ENCODE data around the gene SIAH2.

Gene SIAH2

DNA sequence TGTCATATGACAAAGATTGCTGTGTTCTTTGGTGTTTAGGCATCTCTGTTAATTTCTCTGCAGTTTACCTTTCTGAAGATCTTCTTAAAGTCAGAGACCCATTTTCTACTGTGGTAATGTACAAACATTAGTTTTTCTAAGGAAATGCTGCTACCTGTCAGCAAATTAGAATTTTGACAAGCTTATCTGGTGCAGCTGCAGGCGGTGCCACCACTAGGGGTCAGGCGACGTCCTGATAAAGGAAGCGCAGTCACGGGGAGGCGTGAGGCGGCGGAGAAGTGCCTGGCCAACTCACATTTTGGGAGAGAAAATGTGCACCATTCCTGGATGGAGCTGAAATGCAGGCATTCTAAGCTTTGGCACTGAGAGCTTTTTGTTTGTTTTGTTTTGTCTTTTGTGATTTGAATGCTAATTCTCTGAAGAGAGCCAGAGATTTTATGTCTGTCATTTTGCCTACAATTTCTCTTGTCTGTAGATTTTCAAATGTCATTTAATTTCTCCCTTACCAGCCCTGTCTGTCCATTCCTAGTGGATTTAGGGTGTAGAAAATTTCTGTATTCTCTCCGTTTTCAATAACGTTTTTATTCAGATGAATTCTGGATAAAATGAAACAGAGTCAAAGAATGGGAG lies 24.9 kb upstream of the SIAH2 start:
- DNase-seq (ENCODE audit: low read depth, low spot score) = peak; percentile 85
- no peaks in the 10 kb centered on the region for H3K27me3 ChIP-seq (ENCODE audit: insufficient read depth, insufficient read length)
- H3K9me3 ChIP-seq (ENCODE audit: insufficient read depth, low read length) = no peaks in the 10 kb centered on the region
- no peaks in the 10 kb centered on the region for H3K36me3 ChIP-seq (ENCODE audit: insufficient read depth, insufficient read length, low read length)
- H3K9ac ChIP-seq (ENCODE audit: insufficient read length, low read depth) = no peak overlapping the region
- TF ChIP-seq ZNF274 (IDR thresholded peaks at IDR 0.05; ENCODE audit: low read depth, low read length) (no peak), SUZ12 (IDR thresholded peaks at IDR 0.05; ENCODE audit: extremely low read depth, insufficient read depth, insufficient read length) (no peak), YY1 (IDR thresholded peaks at IDR 0.05; ENCODE audit: insufficient read depth, insufficient read length) (no peak)
- no peak overlapping the region for H3K4me3 ChIP-seq (ENCODE audit: insufficient read length, low read depth)
- no peaks in the 10 kb centered on the region for H3K4me1 ChIP-seq (ENCODE audit: insufficient read depth, insufficient read length)

DNA sequence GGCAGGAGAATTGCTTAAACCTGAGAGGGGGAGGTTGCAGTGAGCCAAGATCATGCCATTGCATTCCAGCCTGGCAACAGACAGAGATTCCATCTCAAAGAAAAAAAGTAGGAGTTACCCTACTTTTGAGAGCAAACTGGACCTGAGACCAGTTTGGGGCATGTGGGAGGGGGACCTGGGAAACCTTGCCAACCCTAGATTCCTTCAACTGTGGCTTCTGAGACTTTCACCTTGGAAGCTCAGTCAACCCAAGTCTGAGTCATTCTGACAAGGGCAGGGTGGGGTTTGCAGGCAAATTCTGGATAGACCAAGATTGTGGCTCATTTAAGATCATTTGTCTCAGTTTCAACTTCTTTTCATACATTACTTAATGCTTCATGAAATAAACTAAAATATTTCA lies 23.8 kb upstream of the SIAH2 start:
- no peaks in the 10 kb centered on the region for H3K36me3 ChIP-seq (ENCODE audit: insufficient read depth, insufficient read length, low read length)
- no peaks in the 10 kb centered on the region for H3K27me3 ChIP-seq (ENCODE audit: insufficient read depth, insufficient read length)
- H3K9ac ChIP-seq (ENCODE audit: insufficient read length, low read depth) = no peak overlapping the region
- H3K9me3 ChIP-seq (ENCODE audit: insufficient read depth, low read length) = no peaks in the 10 kb centered on the region
- DNase-seq (ENCODE audit: low read depth, low spot score) = no peak
- no peak overlapping the region for H3K4me3 ChIP-seq (ENCODE audit: insufficient read length, low read depth)
- H3K4me1 ChIP-seq (ENCODE audit: insufficient read depth, insufficient read length) = no peaks in the 10 kb centered on the region
- no peak for TF ChIP-seq ZNF274 (IDR thresholded peaks at IDR 0.05; ENCODE audit: low read depth, low read length)
- TF ChIP-seq SUZ12 (IDR thresholded peaks at IDR 0.05; ENCODE audit: extremely low read depth, insufficient read depth, insufficient read length) = no peak
- no peak for TF ChIP-seq YY1 (IDR thresholded peaks at IDR 0.05; ENCODE audit: insufficient read depth, insufficient read length)

DNA sequence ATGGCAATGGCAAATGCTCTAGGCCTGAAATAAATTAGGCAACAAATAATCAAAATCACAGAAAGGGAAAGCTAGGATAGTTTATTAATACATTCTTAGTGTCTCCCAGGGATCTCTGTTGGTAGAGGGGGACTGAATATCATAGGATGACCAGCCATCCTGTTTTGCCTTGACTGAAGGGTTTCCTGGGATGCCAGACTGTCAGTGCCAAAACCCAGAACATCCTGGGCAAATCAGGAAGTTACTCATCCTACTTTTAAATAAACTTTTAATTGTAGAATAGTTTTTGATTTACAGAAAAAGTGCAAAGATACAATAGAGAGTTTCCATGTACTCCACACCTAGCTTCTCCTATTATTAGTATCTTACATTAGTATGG lies 21.8 kb upstream of the SIAH2 start:
- H3K4me1 ChIP-seq (ENCODE audit: insufficient read depth, insufficient read length) = no peaks in the 10 kb centered on the region
- no peak overlapping the region for H3K9ac ChIP-seq (ENCODE audit: insufficient read length, low read depth)
- DNase-seq (ENCODE audit: low read depth, low spot score) = no peak
- H3K36me3 ChIP-seq (ENCODE audit: insufficient read depth, insufficient read length, low read length) = no peaks in the 10 kb centered on the region
- no peaks in the 10 kb centered on the region for H3K27me3 ChIP-seq (ENCODE audit: insufficient read depth, insufficient read length)
- TF ChIP-seq SUZ12 (IDR thresholded peaks at IDR 0.05; ENCODE audit: extremely low read depth, insufficient read depth, insufficient read length) (no peak), ZNF274 (IDR thresholded peaks at IDR 0.05; ENCODE audit: low read depth, low read length) (no peak), YY1 (IDR thresholded peaks at IDR 0.05; ENCODE audit: insufficient read depth, insufficient read length) (no peak)
- no peak overlapping the region for H3K4me3 ChIP-seq (ENCODE audit: insufficient read length, low read depth)
- H3K9me3 ChIP-seq (ENCODE audit: insufficient read depth, low read length) = no peaks in the 10 kb centered on the region

DNA sequence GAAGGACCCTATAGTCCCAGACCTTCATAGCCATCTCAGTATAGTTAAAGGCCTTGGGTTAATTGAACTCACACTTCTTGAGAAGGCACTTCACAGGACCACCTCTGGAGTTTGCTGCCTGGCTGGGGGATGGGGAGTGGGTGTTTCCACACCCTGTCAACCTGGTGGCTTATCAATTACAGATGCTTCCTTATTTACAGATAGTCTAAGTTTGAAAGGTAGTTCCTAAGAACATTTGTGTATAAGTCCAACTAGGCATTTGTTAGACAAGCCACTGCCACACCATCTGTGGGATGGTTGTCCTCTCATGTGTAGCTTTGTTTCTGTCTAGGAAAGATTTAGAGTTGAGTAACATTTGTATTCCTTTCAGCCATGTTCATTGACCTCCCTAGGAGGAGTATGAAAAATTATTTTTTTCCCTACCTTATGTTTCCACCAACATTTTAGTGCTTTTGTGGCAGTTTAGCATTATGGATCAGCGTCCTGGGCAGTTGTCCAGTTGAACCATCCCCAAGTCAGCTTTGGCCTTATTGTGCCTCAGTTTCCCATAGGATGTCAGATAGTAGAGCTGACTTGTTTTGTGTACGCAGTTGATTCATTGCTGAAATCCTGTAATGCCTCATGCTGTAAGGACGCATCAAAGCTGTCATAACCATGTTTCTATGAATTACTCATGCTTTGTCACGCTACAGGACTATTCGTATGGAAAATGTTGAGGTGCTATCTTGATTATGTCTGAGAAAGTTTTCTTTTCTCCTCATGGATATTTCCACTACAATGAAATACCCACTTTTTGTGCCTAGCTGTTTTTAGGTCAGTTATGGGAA lies 21.2 kb upstream of the SIAH2 start:
- DNase-seq (ENCODE audit: low read depth, low spot score) = no peak
- no peak overlapping the region for H3K4me3 ChIP-seq (ENCODE audit: insufficient read length, low read depth)
- no peaks in the 10 kb centered on the region for H3K27me3 ChIP-seq (ENCODE audit: insufficient read depth, insufficient read length)
- H3K36me3 ChIP-seq (ENCODE audit: insufficient read depth, insufficient read length, low read length) = no peaks in the 10 kb centered on the region
- H3K9me3 ChIP-seq (ENCODE audit: insufficient read depth, low read length) = no peaks in the 10 kb centered on the region
- no peak overlapping the region for H3K9ac ChIP-seq (ENCODE audit: insufficient read length, low read depth)
- TF ChIP-seq YY1 (IDR thresholded peaks at IDR 0.05; ENCODE audit: insufficient read depth, insufficient read length) (no peak), SUZ12 (IDR thresholded peaks at IDR 0.05; ENCODE audit: extremely low read depth, insufficient read depth, insufficient read length) (no peak), ZNF274 (IDR thresholded peaks at IDR 0.05; ENCODE audit: low read depth, low read length) (no peak)
- no peaks in the 10 kb centered on the region for H3K4me1 ChIP-seq (ENCODE audit: insufficient read depth, insufficient read length)

DNA sequence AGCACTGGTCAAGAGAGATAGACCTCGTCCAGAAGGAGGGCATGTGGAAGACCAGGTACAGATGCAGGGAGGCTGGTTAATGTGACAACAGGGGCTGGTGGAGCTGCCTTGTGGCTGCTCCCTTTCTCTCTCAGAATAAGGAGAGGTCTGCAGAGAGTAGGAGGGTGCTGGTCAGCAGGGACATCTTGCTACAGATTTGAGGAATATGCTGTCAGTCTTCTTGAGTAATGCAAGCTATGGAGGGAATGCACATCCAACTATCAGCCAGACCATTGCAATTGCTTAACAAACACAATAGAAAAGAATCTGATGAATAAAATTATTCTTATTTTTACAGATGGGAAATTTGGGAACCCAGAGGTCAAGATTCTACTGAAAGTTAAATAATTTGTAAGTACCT lies 20.3 kb upstream of the SIAH2 start:
- Histone ChIP-seq H3K9ac (ENCODE audit: insufficient read length, low read depth) (no peak overlapping the region), H3K4me3 (ENCODE audit: insufficient read length, low read depth) (no peak overlapping the region), H3K4me1 (ENCODE audit: insufficient read depth, insufficient read length) (no peaks in the 10 kb centered on the region), H3K9me3 (ENCODE audit: insufficient read depth, low read length) (no peaks in the 10 kb centered on the region), H3K27me3 (ENCODE audit: insufficient read depth, insufficient read length) (no peaks in the 10 kb centered on the region), H3K36me3 (ENCODE audit: insufficient read depth, insufficient read length, low read length) (no peaks in the 10 kb centered on the region)
- no peak for TF ChIP-seq ZNF274 (IDR thresholded peaks at IDR 0.05; ENCODE audit: low read depth, low read length)
- no peak for TF ChIP-seq YY1 (IDR thresholded peaks at IDR 0.05; ENCODE audit: insufficient read depth, insufficient read length)
- TF ChIP-seq SUZ12 (IDR thresholded peaks at IDR 0.05; ENCODE audit: extremely low read depth, insufficient read depth, insufficient read length) = no peak
- DNase-seq (ENCODE audit: low read depth, low spot score) = no peak

DNA sequence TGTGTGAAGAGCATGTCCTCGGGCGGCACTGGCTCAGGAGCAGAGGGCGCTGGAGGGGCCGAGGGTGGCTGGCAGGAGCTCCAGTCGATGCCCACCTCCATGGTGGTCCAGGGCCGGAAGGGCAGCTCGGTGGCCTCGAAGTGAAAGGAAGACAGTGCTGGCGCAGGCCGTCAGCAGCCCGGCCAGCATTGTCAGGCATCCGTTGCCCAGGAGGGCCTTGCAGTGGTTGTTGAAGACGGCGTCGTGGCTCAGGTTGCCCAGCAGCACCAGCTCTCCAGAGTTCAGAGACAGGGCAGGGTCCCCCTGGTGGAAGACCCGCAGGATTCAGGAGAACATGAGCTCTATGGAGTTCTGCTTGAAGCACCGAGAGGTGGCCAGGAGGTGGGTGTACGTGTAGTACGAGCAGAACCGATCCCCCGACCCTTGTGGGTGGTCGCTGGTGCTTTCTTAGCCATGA lies 16.5 kb upstream of the SIAH2 start:
- H3K4me3 ChIP-seq (ENCODE audit: insufficient read length, low read depth) = no peak overlapping the region
- H3K36me3 ChIP-seq (ENCODE audit: insufficient read depth, insufficient read length, low read length) = no peaks in the 10 kb centered on the region
- no peak for DNase-seq (ENCODE audit: low read depth, low spot score)
- no peaks in the 10 kb centered on the region for H3K27me3 ChIP-seq (ENCODE audit: insufficient read depth, insufficient read length)
- TF ChIP-seq YY1 (IDR thresholded peaks at IDR 0.05; ENCODE audit: insufficient read depth, insufficient read length) = no peak
- no peak for TF ChIP-seq ZNF274 (IDR thresholded peaks at IDR 0.05; ENCODE audit: low read depth, low read length)
- no peak for TF ChIP-seq SUZ12 (IDR thresholded peaks at IDR 0.05; ENCODE audit: extremely low read depth, insufficient read depth, insufficient read length)
- H3K9ac ChIP-seq (ENCODE audit: insufficient read length, low read depth) = no peak overlapping the region
- no peaks in the 10 kb centered on the region for H3K4me1 ChIP-seq (ENCODE audit: insufficient read depth, insufficient read length)
- H3K9me3 ChIP-seq (ENCODE audit: insufficient read depth, low read length) = no peaks in the 10 kb centered on the region

DNA sequence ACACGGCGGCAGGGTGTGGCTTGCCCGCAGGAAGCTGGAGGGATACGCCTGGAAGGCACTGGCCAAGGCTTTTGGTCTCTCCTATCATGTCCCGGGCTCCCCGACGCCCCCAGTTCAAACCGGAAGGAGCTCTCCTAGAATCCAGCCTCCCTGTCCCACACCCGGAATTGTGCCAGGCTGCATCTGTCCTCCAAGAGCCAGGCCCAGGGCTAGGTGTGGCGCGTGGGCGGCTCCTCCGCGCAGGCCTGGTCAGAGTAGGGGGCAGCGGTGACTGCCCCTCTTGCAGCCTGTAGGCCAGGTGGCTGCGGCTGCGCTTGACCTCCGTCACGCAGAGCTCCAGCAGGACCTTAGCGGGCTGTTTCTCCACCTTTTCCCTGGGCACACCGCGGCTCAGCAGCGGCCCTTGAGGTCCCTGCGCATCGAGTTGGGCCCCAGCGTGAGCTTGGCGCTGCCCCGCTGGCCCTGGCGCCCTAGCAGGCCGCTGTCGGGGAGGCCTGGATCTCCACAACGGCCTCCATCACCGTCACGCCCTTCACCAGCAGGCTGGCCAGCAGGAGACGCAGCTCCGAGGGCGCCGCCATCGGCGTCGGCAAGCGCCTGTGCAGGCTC lies 15.9 kb upstream of the SIAH2 start:
- Histone ChIP-seq H3K27me3 (ENCODE audit: insufficient read depth, insufficient read length) (no peaks in the 10 kb centered on the region), H3K4me3 (ENCODE audit: insufficient read length, low read depth) (no peak overlapping the region), H3K36me3 (ENCODE audit: insufficient read depth, insufficient read length, low read length) (no peaks in the 10 kb centered on the region), H3K9ac (ENCODE audit: insufficient read length, low read depth) (no peak overlapping the region), H3K9me3 (ENCODE audit: insufficient read depth, low read length) (no peaks in the 10 kb centered on the region), H3K4me1 (ENCODE audit: insufficient read depth, insufficient read length) (no peaks in the 10 kb centered on the region)
- TF ChIP-seq ZNF274 (IDR thresholded peaks at IDR 0.05; ENCODE audit: low read depth, low read length) (no peak), SUZ12 (IDR thresholded peaks at IDR 0.05; ENCODE audit: extremely low read depth, insufficient read depth, insufficient read length) (no peak), YY1 (IDR thresholded peaks at IDR 0.05; ENCODE audit: insufficient read depth, insufficient read length) (no peak)
- no peak for DNase-seq (ENCODE audit: low read depth, low spot score)

Measured in NT2/D1 (cell line).